IPS-NIHi7 (cell line): Measurements from ENCODE around the gene MEI1.

Experiments used
- DNase-seq: peaks from one replicate; pipeline ENCODE4 v3.0.0; 2012; ENCODE audit warnings: mixed read lengths; ENCODE audit errors: extremely low spot score

MEI1 gene

DNA sequence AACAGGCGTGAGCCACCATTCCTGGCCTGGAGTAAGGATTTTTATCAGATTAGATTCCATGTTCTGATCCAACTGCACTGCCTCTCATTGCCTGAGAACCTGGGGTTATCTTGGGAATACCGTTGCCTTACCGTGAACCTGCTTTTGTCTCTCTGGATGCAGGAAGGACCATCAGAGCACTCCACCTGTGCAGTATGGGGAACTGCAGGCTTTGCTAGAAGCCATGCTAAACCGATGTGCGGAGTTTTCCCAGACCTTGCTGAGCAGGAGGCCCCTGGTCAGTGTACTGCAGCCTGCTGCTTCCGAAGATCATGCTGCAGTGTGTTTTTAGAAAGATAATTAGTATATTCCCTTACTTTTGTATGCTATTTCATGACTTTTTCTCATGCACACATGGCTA is 43.6 kb downstream of the MEI1 start:
- peak; percentile 39 for DNase-seq

DNA sequence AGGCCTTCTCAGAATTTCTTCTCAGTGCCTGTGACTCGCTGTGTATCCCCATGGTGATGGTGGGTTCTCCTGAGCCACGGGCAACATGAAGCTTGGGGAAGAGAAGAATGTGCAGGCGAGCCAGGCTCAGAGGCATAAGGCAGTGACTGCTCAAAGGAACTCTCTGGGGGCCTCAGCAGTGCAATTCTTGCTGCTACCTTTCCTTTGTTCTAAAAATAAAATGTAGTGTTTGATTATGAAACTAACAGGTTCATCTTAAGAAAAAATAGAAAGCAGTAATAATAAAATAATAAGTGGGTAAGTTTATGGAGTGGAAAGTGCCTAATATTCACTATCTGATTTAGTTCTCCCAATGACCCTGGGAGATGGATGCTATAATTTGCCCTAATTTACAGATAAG is 46.7 kb downstream of the MEI1 start:
- DNase-seq: no peak

- peak; percentile 91 for DNase-seq
Observed at GRCh38 chr22:41746567-41747400, 47.5 kb downstream of the MEI1 start.

- DNase-seq: no peak
Observed at GRCh38 chr22:41752011-41752970, 53.0 kb downstream of the MEI1 start.

DNA sequence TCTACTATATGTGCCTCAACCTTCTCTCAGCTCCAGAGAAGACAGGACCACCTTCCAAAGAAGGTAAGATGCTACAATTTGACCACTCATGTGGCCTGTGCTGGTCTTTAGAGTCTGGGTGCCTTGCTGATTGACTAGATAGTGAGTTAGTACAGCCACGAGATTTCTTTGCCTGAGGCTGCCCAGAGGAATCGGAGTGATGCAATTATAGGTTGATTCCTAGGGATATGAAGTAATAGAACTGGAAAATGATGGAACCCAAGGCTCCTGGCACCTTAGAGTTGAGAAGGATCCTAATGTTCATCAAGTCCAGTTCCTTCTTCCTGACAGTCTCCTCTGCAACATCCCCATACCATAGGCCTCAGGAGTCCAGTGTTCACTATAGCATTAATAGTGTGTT is 54.7 kb downstream of the MEI1 start:
- no peak for DNase-seq

DNA sequence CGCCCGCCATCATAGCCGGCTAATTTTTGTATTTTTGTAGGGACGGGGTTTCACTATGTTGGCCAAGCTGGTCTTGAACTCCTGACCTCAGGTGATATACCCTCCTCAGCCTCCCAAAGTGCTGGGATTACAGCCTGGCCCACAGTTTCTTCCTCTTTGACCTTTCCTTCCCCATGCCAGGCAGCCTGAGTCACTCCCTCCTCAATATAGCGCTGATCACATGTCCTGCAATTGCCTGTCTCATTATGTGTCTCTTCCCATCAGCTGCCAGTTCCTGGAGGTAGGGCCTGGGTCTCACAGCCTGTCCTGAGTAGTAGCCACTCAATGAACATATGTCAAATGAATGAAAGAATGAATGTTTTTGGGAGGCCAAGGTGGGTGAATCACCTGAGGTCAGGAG is 58.2 kb downstream of the MEI1 start:
- no peak for DNase-seq

DNA sequence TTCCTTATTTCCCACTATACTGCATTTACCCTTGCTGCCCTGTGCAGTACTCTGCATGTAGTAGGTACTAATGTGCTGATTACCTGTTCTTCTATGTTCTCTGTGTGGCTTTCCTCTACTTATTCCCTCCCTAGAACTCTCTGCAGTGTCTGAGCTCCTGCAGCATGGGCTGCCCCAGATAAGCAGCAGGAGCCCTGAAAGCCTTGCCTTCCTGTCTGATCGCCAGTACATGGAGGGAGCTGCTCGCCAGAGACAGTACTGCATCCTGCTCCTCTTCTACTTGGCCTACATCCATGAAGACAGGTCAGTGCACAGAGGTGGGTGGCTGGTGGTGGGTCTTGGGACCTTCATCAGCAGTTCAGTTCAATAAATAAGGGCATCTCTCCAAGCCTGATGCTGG is 58.9 kb downstream of the MEI1 start:
- no peak for DNase-seq

- peak; percentile 79 for DNase-seq
Observed at GRCh38 chr22:41762980-41763779, 63.9 kb downstream of the MEI1 start.

DNA sequence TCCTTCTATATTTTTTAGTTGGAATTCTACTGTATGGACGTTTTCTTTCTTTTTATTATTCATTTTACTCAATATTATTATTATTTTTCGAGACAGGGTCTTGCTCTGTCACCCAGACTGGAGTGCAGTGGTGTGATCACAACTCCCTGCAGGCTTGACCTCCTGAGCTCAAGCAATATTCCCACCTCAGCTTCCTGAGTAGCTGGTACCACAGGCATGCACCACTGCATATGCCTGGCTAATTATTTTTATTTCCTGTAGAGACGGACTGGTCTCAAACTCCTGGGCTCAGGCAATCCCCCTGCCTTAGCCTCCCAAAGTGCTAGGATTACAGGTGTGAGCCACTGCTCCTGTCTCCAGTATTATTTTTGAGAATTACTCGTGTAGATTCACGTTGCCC is 67.2 kb downstream of the MEI1 start:
- DNase-seq: no peak

- DNase-seq: no peak
Observed at GRCh38 chr22:41768430-41768829, 69.1 kb downstream of the MEI1 start.

GRCh38 chr22:41770715-41771468 is 71.6 kb downstream of the MEI1 start:
- DNase-seq: no peak

- no peak for DNase-seq
Observed at GRCh38 chr22:41772198-41772597, 72.9 kb downstream of the MEI1 start.

DNA sequence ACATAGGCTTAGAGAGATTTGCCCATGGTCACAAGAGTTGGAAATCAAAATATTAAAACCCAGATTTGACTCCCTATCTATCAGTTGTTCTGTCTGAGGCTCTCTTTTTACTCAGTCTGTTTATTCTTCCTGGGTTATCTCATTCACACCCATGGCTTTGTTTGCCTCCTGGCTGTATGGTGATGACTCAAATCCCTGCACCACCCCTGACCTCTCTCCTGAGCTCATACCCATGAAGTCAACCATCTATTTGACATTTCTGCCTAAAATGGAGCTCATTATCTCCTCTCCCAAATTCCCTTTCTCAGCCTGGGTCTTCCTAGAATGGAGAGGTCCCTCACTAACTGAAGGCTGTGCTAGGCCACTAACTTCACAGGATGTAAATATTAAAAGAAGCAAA is 73.3 kb downstream of the MEI1 start:
- no peak for DNase-seq

DNA sequence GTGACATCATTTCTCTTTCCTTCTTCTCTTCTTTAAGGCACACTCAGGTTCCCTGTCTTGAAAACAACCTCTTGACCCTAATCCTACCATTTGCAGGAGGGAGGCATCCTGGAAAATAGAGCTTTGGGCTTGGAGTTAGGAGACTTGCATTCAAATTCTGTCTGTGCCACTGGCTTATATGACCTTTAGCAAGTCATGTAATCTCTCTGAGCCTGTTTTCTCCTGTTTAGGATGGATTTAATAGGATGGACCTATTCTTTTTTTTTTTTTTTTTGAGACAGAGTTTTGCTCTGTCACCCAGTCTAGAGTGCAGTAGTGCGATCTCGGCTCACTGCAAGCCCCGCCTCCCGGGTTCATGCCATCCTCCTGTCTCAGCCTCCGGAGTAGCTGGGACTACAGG is 76.0 kb downstream of the MEI1 start:
- no peak for DNase-seq

DNA sequence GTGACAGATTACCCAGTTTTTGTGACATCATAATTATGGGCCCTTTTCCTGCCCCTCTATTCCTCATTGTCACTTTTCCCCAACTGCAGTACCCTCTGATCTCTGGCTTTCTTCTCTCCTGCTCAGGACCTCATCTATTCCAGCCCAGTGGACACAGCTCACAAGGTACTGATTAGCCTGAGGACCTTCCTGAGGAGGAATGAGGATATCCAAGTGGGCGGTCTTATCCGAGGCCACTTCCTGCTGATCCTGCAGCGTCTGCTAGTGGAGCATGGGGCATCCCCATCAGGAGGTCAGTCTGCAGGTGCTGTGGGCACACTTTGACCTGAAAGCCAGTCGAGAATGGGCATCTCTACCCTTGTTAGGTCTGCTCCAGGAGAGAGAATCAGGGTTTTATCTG is 76.7 kb downstream of the MEI1 start:
- peak; percentile 31 for DNase-seq

- DNase-seq: no peak
Observed at GRCh38 chr22:41776381-41776780, 77.1 kb downstream of the MEI1 start.

GRCh38 chr22:41777749-41778425 is 78.6 kb downstream of the MEI1 start:
- no peak for DNase-seq

DNA sequence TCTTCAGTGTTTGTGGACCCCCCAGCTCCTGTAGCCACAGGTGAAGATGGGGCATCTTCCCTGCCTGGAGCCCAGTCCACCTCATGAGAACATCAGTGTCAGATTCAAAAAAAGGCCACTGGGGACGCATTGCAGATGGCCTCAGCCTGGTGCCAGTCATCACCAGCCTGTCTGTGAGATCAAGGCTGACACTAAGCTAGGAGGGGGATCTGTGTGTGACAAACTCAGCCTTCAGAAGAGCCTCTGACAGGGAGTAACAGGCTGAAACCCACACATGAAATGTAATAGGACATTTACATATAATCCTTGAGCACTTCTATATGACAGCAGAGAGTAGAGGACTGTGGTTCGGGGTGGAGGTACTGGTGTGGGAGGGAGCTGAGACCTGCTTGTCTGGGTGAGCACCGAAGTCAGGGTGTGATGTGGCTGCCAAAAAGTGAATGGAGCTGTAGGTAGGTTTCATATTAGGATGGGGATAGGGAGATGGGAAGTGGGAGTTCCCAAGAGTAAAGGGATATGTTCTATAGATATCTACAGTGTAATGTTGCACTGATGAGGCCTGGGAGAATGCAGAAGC is 80.7 kb downstream of the MEI1 start:
- DNase-seq: no peak

DNA sequence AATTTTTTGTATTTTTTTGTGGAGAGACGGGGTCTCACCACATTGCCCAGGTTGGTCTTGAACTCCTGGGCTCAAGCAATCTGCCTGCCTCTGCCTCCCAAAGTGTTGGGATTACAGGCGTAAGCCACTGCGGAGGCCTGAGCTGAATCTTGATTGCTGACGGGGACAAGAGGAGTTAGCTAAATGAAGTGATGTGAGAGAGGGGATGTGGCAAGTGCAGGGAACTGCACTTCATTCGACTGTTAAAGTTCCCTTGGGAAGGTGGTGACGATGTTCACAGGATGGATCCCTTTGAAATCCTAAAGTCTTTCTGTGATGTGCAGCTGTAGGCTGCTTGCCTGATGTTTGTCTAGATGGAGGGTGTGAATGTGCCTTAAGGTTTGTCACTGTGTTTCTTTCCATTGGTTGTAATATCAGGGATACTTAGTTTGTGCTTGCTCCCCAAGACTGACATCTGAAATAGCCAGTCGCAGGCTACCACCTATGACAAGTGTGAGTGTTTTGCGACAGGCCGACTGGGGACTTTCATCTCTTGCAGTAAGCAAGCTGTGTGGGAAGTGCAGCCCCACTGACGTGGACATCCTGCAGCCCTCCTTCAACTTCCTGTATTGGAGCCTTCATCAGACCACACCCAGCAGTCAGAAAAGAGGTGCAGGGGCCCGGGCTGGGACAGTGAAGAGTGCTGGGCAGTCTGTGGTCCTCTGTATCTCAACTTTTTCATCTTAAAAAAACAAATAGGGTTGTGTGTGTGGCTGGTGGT is 81.6 kb downstream of the MEI1 start:
- DNase-seq: no peak

DNA sequence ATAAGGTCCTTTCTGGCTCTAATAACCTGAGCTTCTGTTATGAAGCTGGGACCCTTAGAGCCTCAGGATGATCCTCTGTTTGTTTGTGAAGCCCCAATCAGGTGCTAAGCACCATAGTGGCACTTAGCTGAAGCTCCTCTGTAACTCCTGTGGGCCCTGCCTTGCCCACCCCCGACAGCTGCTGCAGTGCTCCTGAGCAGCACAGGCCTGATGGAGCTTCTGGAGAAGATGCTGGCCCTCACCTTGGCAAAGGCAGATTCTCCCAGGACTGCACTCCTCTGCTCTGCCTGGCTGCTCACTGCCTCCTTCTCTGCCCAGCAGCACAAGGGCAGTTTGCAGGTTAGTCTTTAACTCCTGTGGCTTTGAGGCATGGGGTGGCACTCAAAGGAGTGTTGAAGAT is 82.2 kb downstream of the MEI1 start:
- no peak for DNase-seq
